GM18861 (cell line): ENCODE data around the gene NDN.

Source experiments
- ATAC-seq: cut with Tn5 transposase; IDR thresholded peaks from one replicate; pipeline ENCODE4 v1.9.1; 2021; ENCODE audit not compliant: unreplicated experiment

Gene NDN

GRCh38 chr15:23642413-23643044, 44.6 kb downstream of the NDN start:
- no peak for ATAC-seq
